Trophoblast cell (in vitro differentiated cells and primary cell): ENCODE results near the gene NEBL.

Source experiments
- DNase-seq, 2 donors: peaks; one replicate each; pipeline ENCODE4 v3.0.0-alpha.2; 2016
- H2AFZ ChIP-seq: 2 replicates; pipeline ENCODE4 v1.6.1; 2013; ENCODE audit warnings: low read length, moderate library complexity, mild to moderate bottlenecking; ENCODE audit not compliant: insufficient read depth, poor library complexity
- H2AK5ac ChIP-seq: 2 replicates; pipeline ENCODE4 v1.6.1; 2013; ENCODE audit warnings: mild to moderate bottlenecking, low read length
- H2BK120ac ChIP-seq: 2 replicates; pipeline ENCODE4 v1.6.1; 2013; ENCODE audit warnings: low read length, mild to moderate bottlenecking, moderate library complexity; ENCODE audit not compliant: insufficient read depth, poor library complexity
- H2BK12ac ChIP-seq: 2 replicates; pipeline ENCODE4 v1.6.1; 2013; ENCODE audit warnings: mild to moderate bottlenecking, low read length, moderate library complexity
- H2BK5ac ChIP-seq: 2 replicates; pipeline ENCODE4 v1.6.1; 2013; ENCODE audit warnings: low read length, low read depth, moderate library complexity, mild to moderate bottlenecking; ENCODE audit not compliant: poor library complexity
- H3K14ac ChIP-seq: 2 replicates; pipeline ENCODE4 v1.6.1; 2013; ENCODE audit warnings: mild to moderate bottlenecking, low read length
- H3K18ac ChIP-seq: 2 replicates; pipeline ENCODE4 v1.6.1; 2013; ENCODE audit warnings: mild to moderate bottlenecking, low read length
- H3K23ac ChIP-seq: 2 replicates; pipeline ENCODE4 v1.6.1; 2013; ENCODE audit warnings: low read length
- H3K27ac ChIP-seq: 2 replicates; pipeline ENCODE4 v1.5.1; 2013; ENCODE audit warnings: low read depth, mild to moderate bottlenecking, inconsistent platforms, low read length, moderate library complexity
- H3K27me3 ChIP-seq: 2 replicates; pipeline ENCODE4 v1.6.1; 2013; ENCODE audit warnings: inconsistent platforms, mild to moderate bottlenecking, low read length, moderate library complexity; ENCODE audit not compliant: insufficient read depth
- H3K36me3 ChIP-seq, 2 experiments: 1 replicate in 1 of 2; 2 replicates in 1 of 2; pipeline ENCODE4 v1.6.1; 2013; ENCODE audit warnings: low read length in 2 of 2, mild to moderate bottlenecking in 2 of 2, moderate library complexity in 1 of 2; ENCODE audit not compliant: insufficient read depth in 2 of 2, control insufficient read depth in 1 of 2
- H3K4ac ChIP-seq: 2 replicates; pipeline ENCODE4 v1.6.1; 2013; ENCODE audit warnings: low read depth, mild to moderate bottlenecking, low read length, moderate library complexity
- H3K4me1 ChIP-seq, 2 experiments: 1 replicate in 1 of 2; 2 replicates in 1 of 2; pipeline ENCODE4 v1.6.1; 2013; ENCODE audit warnings: low read length in 2 of 2, mild to moderate bottlenecking in 2 of 2, moderate library complexity in 1 of 2; ENCODE audit not compliant: insufficient read depth in 2 of 2, control insufficient read depth in 1 of 2
- H3K4me2 ChIP-seq: 2 replicates; pipeline ENCODE4 v1.6.1; 2013; ENCODE audit warnings: inconsistent platforms, mild to moderate bottlenecking, low read length, moderate library complexity
- H3K4me3 ChIP-seq: 2 replicates; pipeline ENCODE4 v1.5.1; 2013; ENCODE audit warnings: mild to moderate bottlenecking, low read depth, low read length, inconsistent platforms
- H3K79me1 ChIP-seq: one replicate; pipeline ENCODE4 v1.6.1; 2013; ENCODE audit warnings: low read length
- H3K79me2 ChIP-seq: 2 replicates; pipeline ENCODE4 v1.6.1; 2013; ENCODE audit warnings: low read length, mild to moderate bottlenecking; ENCODE audit not compliant: control insufficient read depth, insufficient read depth, poor library complexity
- H3K9ac ChIP-seq: 2 replicates; pipeline ENCODE4 v1.6.1; 2013; ENCODE audit warnings: mild to moderate bottlenecking, low read length
- H3K9me3 ChIP-seq: 2 replicates; pipeline ENCODE4 v1.6.1; 2013; ENCODE audit warnings: low read depth, mild to moderate bottlenecking, control low read depth, inconsistent platforms, low read length; ENCODE audit not compliant: insufficient read depth
- H4K12ac ChIP-seq: 2 replicates; pipeline ENCODE4 v1.6.1; 2013; ENCODE audit warnings: low read depth, mild to moderate bottlenecking, low read length, moderate library complexity
- H4K8ac ChIP-seq: 2 replicates; pipeline ENCODE4 v1.6.1; 2013; ENCODE audit warnings: low read depth, mild to moderate bottlenecking, low read length, moderate library complexity
- H4K91ac ChIP-seq: one replicate; pipeline ENCODE4 v1.6.1; 2013; ENCODE audit warnings: low read depth, mild to moderate bottlenecking, low read length, moderate library complexity
- WGBS: extraction: QIAGEN DNeasy Blood & Tissue Kit; methylation state at CpG from one replicate; pipeline ENCODE4 v1.1.7; 2013; ENCODE audit warnings: missing lambda C conversion rate; ENCODE audit not compliant: insufficient read length, insufficient coverage; ENCODE audit errors: extremely low coverage; 5-methylcytosine and 5-hydroxymethylcytosine counted together

The NEBL gene

GRCh38 chr10:20912969-20913368, 15.9 kb upstream of the NEBL start:
- Histone ChIP-seq H2BK12ac (no peak overlapping the region), H3K36me3 (no peaks in the 10 kb centered on the region), H4K91ac (no peak overlapping the region), H3K79me2 (no peaks in the 10 kb centered on the region), H4K8ac (no peak overlapping the region), H3K27ac (no peak overlapping the region), H3K4ac (no peak overlapping the region), H2BK5ac (no peak overlapping the region), H4K12ac (no peak overlapping the region), H3K4me2 (no peak overlapping the region), H3K4me1 (no peaks in the 10 kb centered on the region), H2BK120ac (no peak overlapping the region), H3K14ac (no peak overlapping the region), H3K27me3 (no peaks in the 10 kb centered on the region), H3K9ac (no peak overlapping the region), H2AFZ (no peak overlapping the region), H3K79me1 (no peaks in the 10 kb centered on the region), H3K9me3 (no peaks in the 10 kb centered on the region), H3K23ac (no peak overlapping the region), H3K4me3 (no peak overlapping the region), H2AK5ac (no peak overlapping the region), H3K18ac (no peak overlapping the region)
- DNase-seq, result peak; percentile 48 to 54
- WGBS, result no CpG with 5 or more reads among the region's 1 CpG

- H2AFZ ChIP-seq, result no peak overlapping the region
- no peak overlapping the region for H2BK5ac ChIP-seq
- no CpG with 5 or more reads among the region's 4 CpGs for WGBS
Observed at GRCh38 chr10:20911626-20912025, 14.5 kb upstream of the NEBL start.

GRCh38 chr10:20909801-20910200, 12.7 kb upstream of the NEBL start:
- H3K79me1 ChIP-seq, result no peaks in the 10 kb centered on the region
- no peak overlapping the region for H2BK5ac ChIP-seq
- no peak overlapping the region for H2BK120ac ChIP-seq
- no peak overlapping the region for H3K4me3 ChIP-seq
- H3K4me1 ChIP-seq, result no peaks in the 10 kb centered on the region
- H2BK12ac ChIP-seq, result no peak overlapping the region
- H3K4me2 ChIP-seq, result no peak overlapping the region
- H3K9ac ChIP-seq, result no peak overlapping the region
- no peak overlapping the region for H4K91ac ChIP-seq
- no peak overlapping the region for H4K12ac ChIP-seq
- peaks cover 0 to 3% of the 10 kb centered on the region in 2 experiments for H3K36me3 ChIP-seq
- no peak overlapping the region for H3K18ac ChIP-seq
- no peak overlapping the region for H3K14ac ChIP-seq
- H3K23ac ChIP-seq, result no peak overlapping the region
- no peaks in the 10 kb centered on the region for H3K27me3 ChIP-seq
- H3K4ac ChIP-seq, result no peak overlapping the region
- no peak overlapping the region for H3K27ac ChIP-seq
- H2AK5ac ChIP-seq, result no peak overlapping the region
- no peaks in the 10 kb centered on the region for H3K79me2 ChIP-seq
- no peak for DNase-seq
- H3K9me3 ChIP-seq, result no peaks in the 10 kb centered on the region
- no peak overlapping the region for H4K8ac ChIP-seq
- H2AFZ ChIP-seq, result no peak overlapping the region

More at GRCh38 chr10:20911626-20912025, 14.5 kb upstream of the NEBL start:
- H4K12ac ChIP-seq, result no peak overlapping the region
- DNase-seq, result no peak
- H3K9me3 ChIP-seq, result no peaks in the 10 kb centered on the region
- no peak overlapping the region for H3K14ac ChIP-seq
- H3K4me3 ChIP-seq, result no peak overlapping the region
- H3K4me1 ChIP-seq, result no peaks in the 10 kb centered on the region
- no peak overlapping the region for H3K4me2 ChIP-seq
- no peak overlapping the region for H3K27ac ChIP-seq
- H3K23ac ChIP-seq, result no peak overlapping the region
- H2BK120ac ChIP-seq, result no peak overlapping the region
- no peaks in the 10 kb centered on the region for H3K36me3 ChIP-seq
- no peak overlapping the region for H3K9ac ChIP-seq
- H3K27me3 ChIP-seq, result no peaks in the 10 kb centered on the region
- no peak overlapping the region for H4K91ac ChIP-seq
- H4K8ac ChIP-seq, result no peak overlapping the region
- H3K18ac ChIP-seq, result no peak overlapping the region
- no peaks in the 10 kb centered on the region for H3K79me1 ChIP-seq
- no peaks in the 10 kb centered on the region for H3K79me2 ChIP-seq
- H3K4ac ChIP-seq, result no peak overlapping the region
- H2AK5ac ChIP-seq, result no peak overlapping the region
- no peak overlapping the region for H2BK12ac ChIP-seq

- Histone ChIP-seq H3K79me1 (no peaks in the 10 kb centered on the region), H3K79me2 (no peaks in the 10 kb centered on the region), H2BK120ac (no peak overlapping the region), H3K18ac (no peak overlapping the region), H3K27me3 (no peaks in the 10 kb centered on the region), H3K4me3 (no peak overlapping the region), H3K23ac (no peak overlapping the region), H3K9me3 (no peaks in the 10 kb centered on the region), H4K8ac (no peak overlapping the region), H3K9ac (no peak overlapping the region), H2AFZ (no peak overlapping the region), H3K4me2 (no peak overlapping the region), H3K4ac (no peak overlapping the region), H2AK5ac (no peak overlapping the region), H3K4me1 (no peaks in the 10 kb centered on the region), H4K12ac (no peak overlapping the region), H2BK5ac (no peak overlapping the region), H3K27ac (no peak overlapping the region), H3K14ac (no peak overlapping the region), H3K36me3 (peaks cover 0 to 3% of the 10 kb centered on the region in 2 experiments), H2BK12ac (no peak overlapping the region), H4K91ac (no peak overlapping the region)
- no CpG with 5 or more reads among the region's 3 CpGs for WGBS
- DNase-seq, result no peak
Observed at GRCh38 chr10:20908391-20908790, 11.3 kb upstream of the NEBL start.
